Heart left ventricle (tissue), 13 donors: ENCODE results near the gene CHRNG.

Experiments used
- POLR2A ChIP-seq, 2 donors: fragments of 450-650 bp; IDR thresholded peaks; one replicate each; pipeline ENCODE4 v1.6.1; 2017; ENCODE audit warnings: antibody characterized with exemption in 2 of 2, mild to moderate bottlenecking in 2 of 2, moderate library complexity in 2 of 2
- TF ChIP-seq, protein P1 (sequence below), 12 donors: fragments of 200-600 bp; sonication (generic) in 4 of 12; IDR thresholded peaks; one replicate each; pipeline versions ENCODE4 v1.5.0 to v1.8.0; 2018 to 2022; ENCODE audit warnings: antibody characterized with exemption in 12 of 12, mild to moderate bottlenecking in 5 of 12
- donor health status: ischemic (EF 13 %, LVEDD 7.1; RV severe dilation, severe dysfunction).
- donor health status: DM: no; HTN: yes; CAD: no.
- donor health status: DM: no; HTN: no; CAD: no.
- donor health status: ischemic (EF 25% LVEDD 6.9; RV normal size, moderate dysfunction).
- donor health status: ischemic (EF 25% LVEDD 5.7; RV mildly dilated, moderate dysfunction).
- donor health status: ischemic (EF 35%, LVEDD 5.7; RV mildly dilated, moderate dysfunction).
- donor health status: nonischemic (EF 11% LVEDD 7.7; RV severe dilation, severe dysfunction).
- donor health status: DM: yes; HTN: yes; CAD: no.
- donor health status: PGD.
- donor health status: ischemic (EF 29% LVEDD 5.4; RV normal size, mild dysfunction).
- donor health status: nonischemic (EF 23%, LVEDD 6.1; RV moderate dilation, normal function).

DNA sequence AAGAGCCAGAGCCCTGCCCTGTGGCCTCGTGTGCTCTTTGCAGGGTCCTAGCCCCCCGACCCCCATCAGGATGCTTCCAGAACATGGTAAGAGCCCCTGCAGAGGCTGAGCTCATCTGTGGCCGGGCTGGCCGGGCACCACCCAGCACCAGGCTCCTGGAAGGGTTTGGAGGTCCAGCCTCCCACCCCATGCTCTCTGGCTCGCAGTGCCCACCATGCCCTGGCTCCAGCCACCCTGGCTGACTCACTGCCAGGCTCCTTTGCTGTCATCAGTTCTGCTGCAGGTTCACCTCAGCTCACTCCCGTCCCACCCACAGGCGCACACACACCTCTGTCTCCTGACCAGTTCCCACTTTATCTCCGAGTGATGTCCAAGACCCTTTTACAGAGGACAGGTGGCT is 48.5 kb downstream of the CHRNG start:
- TF ChIP-seq, protein P1, sequence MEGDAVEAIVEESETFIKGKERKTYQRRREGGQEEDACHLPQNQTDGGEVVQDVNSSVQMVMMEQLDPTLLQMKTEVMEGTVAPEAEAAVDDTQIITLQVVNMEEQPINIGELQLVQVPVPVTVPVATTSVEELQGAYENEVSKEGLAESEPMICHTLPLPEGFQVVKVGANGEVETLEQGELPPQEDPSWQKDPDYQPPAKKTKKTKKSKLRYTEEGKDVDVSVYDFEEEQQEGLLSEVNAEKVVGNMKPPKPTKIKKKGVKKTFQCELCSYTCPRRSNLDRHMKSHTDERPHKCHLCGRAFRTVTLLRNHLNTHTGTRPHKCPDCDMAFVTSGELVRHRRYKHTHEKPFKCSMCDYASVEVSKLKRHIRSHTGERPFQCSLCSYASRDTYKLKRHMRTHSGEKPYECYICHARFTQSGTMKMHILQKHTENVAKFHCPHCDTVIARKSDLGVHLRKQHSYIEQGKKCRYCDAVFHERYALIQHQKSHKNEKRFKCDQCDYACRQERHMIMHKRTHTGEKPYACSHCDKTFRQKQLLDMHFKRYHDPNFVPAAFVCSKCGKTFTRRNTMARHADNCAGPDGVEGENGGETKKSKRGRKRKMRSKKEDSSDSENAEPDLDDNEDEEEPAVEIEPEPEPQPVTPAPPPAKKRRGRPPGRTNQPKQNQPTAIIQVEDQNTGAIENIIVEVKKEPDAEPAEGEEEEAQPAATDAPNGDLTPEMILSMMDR (IDR thresholded peaks at IDR 0.05), result no peak
- TF ChIP-seq POLR2A (IDR thresholded peaks at IDR 0.05), result no peak
